SU-DHL-6 (cell line): ENCODE results near the gene AMBP.

Experiments used
- H2AFZ ChIP-seq: fragments of 200-600 bp; sonication (generic); 2 replicates; pipeline ENCODE4 v1.6.1; 2014; ENCODE audit warnings: low read depth, mild to moderate bottlenecking, moderate library complexity, mixed read lengths, antibody characterized with exemption, low read length; ENCODE audit not compliant: severe bottlenecking
- H3F3A ChIP-seq: fragments of 200-600 bp; shearing (Covaris generic); 2 replicates; pipeline ENCODE4 v1.6.0; 2016; ENCODE audit warnings: antibody characterized with exemption, mild to moderate bottlenecking; ENCODE audit not compliant: insufficient read depth
- H3K27ac ChIP-seq: fragments of 200-600 bp; sonication (generic); 2 replicates; pipeline ENCODE4 v1.5.1; 2016; ENCODE audit warnings: low read depth, mild to moderate bottlenecking, low read length, moderate library complexity, mixed read lengths
- H3K27me3 ChIP-seq: fragments of 200-600 bp; sonication (generic), shearing (Covaris generic); 2 replicates; pipeline ENCODE4 v1.6.0; 2014; ENCODE audit warnings: mild to moderate bottlenecking, low read length
- H3K36me3 ChIP-seq: fragments of 200-600 bp; sonication (generic); 2 replicates; pipeline ENCODE4 v1.6.1; 2014; ENCODE audit warnings: mild to moderate bottlenecking, low read length, mixed read lengths
- H3K4me2 ChIP-seq: fragments of 300-600, 200-600 bp; shearing (Covaris generic), sonication (generic); 2 replicates; pipeline ENCODE4 v1.6.0; 2014; ENCODE audit warnings: low read length, low read depth, mild to moderate bottlenecking; ENCODE audit not compliant: poor library complexity, severe bottlenecking
- H3K4me3 ChIP-seq: fragments of 200-600 bp; sonication (generic); 2 replicates; pipeline ENCODE4 v1.5.1; 2014; ENCODE audit warnings: antibody characterized with exemption, low read length, mild to moderate bottlenecking, mixed read lengths; ENCODE audit not compliant: insufficient read depth, poor library complexity, severe bottlenecking
- H3K79me2 ChIP-seq: fragments of 200-600 bp; sonication (generic); 2 replicates; pipeline ENCODE4 v1.6.1; 2014; ENCODE audit warnings: mild to moderate bottlenecking, low read length, moderate library complexity; ENCODE audit not compliant: insufficient read depth
- H3K9ac ChIP-seq: fragments of 200-600 bp; sonication (generic); 2 replicates; pipeline ENCODE4 v1.7.0; 2014; ENCODE audit warnings: mild to moderate bottlenecking, low read length
- H3K9me2 ChIP-seq: fragments of 200-600 bp; sonication (generic); replicated peaks from 2 replicates; pipeline ENCODE4 v1.6.1; 2014; ENCODE audit warnings: low read length; ENCODE audit not compliant: insufficient read depth
- H3K9me3 ChIP-seq: fragments of 200-600 bp; sonication (generic); 2 replicates; pipeline ENCODE4 v1.6.1; 2014; ENCODE audit warnings: low read length, mixed read lengths; ENCODE audit not compliant: insufficient read depth
- H4K20me1 ChIP-seq: fragments of 200-600 bp; sonication (generic); 2 replicates; pipeline ENCODE4 v1.6.1; 2014; ENCODE audit warnings: low read depth, mild to moderate bottlenecking, antibody characterized with exemption, low read length, moderate library complexity, mixed read lengths
- EZH2phosphoT487 ChIP-seq: fragments of 200-600 bp; sonication (generic), shearing (Covaris generic); conservative IDR thresholded peaks from 2 replicates; pipeline ENCODE4 v1.6.1; 2018; ENCODE audit warnings: mild to moderate bottlenecking, antibody characterized with exemption, low read length, moderate library complexity, mixed read lengths
- TF ChIP-seq, protein P1 (sequence below): fragments of 200-600 bp; sonication (generic); IDR thresholded peaks from one replicate; pipeline ENCODE4 v1.5.1; 2017; ENCODE audit warnings: antibody characterized with exemption, mild to moderate bottlenecking, low read length, moderate library complexity; ENCODE audit not compliant: insufficient read depth, poor library complexity, severe bottlenecking

AMBP gene

DNA sequence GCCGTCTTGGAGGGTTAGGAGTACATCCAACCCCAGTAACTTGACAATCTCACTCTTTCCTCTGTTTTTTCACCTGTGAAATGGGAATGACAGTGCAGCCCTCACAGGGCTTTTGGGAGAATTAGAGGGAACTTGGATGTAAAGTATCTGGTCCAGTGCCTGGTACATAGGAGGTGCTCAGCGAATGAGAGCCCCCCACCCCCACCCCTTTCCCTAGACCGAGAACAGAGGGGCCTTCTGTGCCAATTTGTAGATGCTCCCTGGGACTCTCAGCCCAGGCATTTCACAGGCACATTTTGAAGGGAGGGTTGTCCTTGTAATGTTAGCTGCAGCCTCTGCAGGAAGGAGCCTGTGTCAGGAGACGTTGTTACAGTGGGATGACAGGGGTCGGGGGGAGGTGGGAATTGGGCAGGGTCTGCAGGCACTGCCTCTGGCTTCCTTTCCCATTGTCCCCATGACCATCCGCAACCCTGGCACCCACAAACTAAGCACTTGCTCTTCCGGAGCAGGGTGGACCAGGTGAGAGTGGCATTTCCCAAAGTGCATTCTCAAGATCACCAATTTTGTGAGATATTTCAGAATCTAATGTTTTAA, 47.0 kb downstream of the AMBP start:
- no peak overlapping the region for H3K4me2 ChIP-seq
- no peaks in the 10 kb centered on the region for H4K20me1 ChIP-seq
- no peak overlapping the region for H3K4me3 ChIP-seq
- no peaks in the 10 kb centered on the region for H3K36me3 ChIP-seq
- H3K27ac ChIP-seq = no peak overlapping the region
- no peaks in the 10 kb centered on the region for H3K9me2 ChIP-seq
- H3K9ac ChIP-seq = no peak overlapping the region
- no peaks in the 10 kb centered on the region for H3K27me3 ChIP-seq
- TF ChIP-seq EZH2phosphoT487 = no peak
- TF ChIP-seq, protein P1, sequence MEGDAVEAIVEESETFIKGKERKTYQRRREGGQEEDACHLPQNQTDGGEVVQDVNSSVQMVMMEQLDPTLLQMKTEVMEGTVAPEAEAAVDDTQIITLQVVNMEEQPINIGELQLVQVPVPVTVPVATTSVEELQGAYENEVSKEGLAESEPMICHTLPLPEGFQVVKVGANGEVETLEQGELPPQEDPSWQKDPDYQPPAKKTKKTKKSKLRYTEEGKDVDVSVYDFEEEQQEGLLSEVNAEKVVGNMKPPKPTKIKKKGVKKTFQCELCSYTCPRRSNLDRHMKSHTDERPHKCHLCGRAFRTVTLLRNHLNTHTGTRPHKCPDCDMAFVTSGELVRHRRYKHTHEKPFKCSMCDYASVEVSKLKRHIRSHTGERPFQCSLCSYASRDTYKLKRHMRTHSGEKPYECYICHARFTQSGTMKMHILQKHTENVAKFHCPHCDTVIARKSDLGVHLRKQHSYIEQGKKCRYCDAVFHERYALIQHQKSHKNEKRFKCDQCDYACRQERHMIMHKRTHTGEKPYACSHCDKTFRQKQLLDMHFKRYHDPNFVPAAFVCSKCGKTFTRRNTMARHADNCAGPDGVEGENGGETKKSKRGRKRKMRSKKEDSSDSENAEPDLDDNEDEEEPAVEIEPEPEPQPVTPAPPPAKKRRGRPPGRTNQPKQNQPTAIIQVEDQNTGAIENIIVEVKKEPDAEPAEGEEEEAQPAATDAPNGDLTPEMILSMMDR = no peak
- H3K9me3 ChIP-seq = no peaks in the 10 kb centered on the region
- no peaks in the 10 kb centered on the region for H3F3A ChIP-seq
- H3K79me2 ChIP-seq = no peaks in the 10 kb centered on the region
- H2AFZ ChIP-seq = no peak overlapping the region

DNA sequence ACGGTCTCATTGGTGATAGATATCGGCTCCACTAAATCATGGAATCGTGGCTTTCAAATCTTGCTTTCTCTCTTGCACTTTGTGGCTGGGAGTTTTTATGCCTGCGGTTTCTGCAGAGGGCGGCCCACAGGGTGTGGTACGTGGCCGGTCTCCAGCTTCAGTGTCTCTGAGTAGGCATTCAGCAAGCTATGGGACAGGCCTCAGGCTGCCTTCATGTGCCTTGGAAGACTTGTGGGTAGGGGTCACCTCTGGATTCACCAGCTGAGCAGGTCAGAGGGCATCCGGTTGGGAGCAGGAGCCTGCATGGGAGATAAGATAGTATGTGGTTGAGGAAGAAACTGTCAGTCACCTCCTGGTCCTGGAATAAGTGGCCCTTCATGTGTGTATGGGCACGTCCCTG, 47.7 kb downstream of the AMBP start:
- no peaks in the 10 kb centered on the region for H3K36me3 ChIP-seq
- no peak overlapping the region for H3K9ac ChIP-seq
- H4K20me1 ChIP-seq = no peaks in the 10 kb centered on the region
- no peak overlapping the region for H3K4me3 ChIP-seq
- no peaks in the 10 kb centered on the region for H3K9me2 ChIP-seq
- H2AFZ ChIP-seq = no peak overlapping the region
- H3K4me2 ChIP-seq = no peak overlapping the region
- H3K9me3 ChIP-seq = no peaks in the 10 kb centered on the region
- H3K27me3 ChIP-seq = no peaks in the 10 kb centered on the region
- no peak overlapping the region for H3K27ac ChIP-seq
- no peaks in the 10 kb centered on the region for H3K79me2 ChIP-seq
- no peak for TF ChIP-seq EZH2phosphoT487
- TF ChIP-seq, protein P1 = no peak
- H3F3A ChIP-seq = no peaks in the 10 kb centered on the region

DNA sequence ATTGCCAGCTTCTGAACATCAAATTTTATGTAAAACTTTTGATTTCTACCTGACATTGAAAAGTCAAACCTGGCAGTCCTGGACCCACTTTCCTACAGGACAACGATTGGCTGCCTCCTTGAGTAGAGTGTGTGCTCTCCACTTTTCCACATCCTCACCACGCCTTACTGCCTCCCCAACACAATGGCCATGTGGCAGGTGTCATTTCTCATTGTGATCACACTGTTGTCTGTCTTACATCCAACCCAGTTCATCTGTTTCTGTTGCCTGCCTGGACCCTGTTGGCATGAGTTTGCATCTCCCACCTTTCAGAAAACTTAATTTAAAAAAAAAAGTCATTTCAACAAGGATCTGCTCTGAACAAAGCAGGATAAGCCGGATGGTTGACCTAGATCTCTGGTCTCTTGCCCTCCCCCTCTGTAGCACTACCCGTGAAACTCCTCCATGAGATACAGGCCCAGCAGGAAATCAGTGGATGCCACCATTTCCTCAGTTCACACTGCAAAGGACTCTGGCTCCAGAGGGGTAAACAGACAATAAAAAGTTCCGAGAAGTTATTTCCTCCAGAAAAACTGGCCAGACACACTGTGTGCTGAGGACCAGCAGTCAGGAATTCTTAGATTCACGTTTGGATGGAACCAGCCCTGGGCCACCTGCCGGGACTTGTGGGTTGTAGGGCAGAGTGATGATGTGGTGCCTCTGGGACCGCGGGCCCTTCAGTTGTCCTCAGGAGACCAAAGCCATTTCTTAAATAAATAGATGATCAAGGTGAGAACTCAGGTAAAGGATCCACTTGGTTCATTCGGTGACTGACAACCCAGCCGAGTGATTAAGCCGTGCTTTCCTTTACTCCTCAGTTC, 48.6 kb downstream of the AMBP start:
- H3K9me2 ChIP-seq = no peaks in the 10 kb centered on the region
- H3K4me3 ChIP-seq = no peak overlapping the region
- TF ChIP-seq, protein P1 = no peak
- no peak for TF ChIP-seq EZH2phosphoT487
- no peak overlapping the region for H3K27ac ChIP-seq
- no peaks in the 10 kb centered on the region for H3F3A ChIP-seq
- no peak overlapping the region for H2AFZ ChIP-seq
- H3K9ac ChIP-seq = no peak overlapping the region
- no peaks in the 10 kb centered on the region for H3K79me2 ChIP-seq
- no peaks in the 10 kb centered on the region for H3K36me3 ChIP-seq
- no peaks in the 10 kb centered on the region for H3K27me3 ChIP-seq
- H3K4me2 ChIP-seq = no peak overlapping the region
- H4K20me1 ChIP-seq = no peaks in the 10 kb centered on the region
- no peaks in the 10 kb centered on the region for H3K9me3 ChIP-seq
